ENCODE results near the gene LRRC38. TPM values are rescaled to one million over a fixed set of nuclear protein-coding genes. Genes with fewer than 3 reads are reported as not detected.
"Not testable (repeated sequence)": the region's sequence is repeated elsewhere in the genome, so short reads cannot be mapped to it uniquely, and the experiment has no call there.

LRRC38 gene, protein sequence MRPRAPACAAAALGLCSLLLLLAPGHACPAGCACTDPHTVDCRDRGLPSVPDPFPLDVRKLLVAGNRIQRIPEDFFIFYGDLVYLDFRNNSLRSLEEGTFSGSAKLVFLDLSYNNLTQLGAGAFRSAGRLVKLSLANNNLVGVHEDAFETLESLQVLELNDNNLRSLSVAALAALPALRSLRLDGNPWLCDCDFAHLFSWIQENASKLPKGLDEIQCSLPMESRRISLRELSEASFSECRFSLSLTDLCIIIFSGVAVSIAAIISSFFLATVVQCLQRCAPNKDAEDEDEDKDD
- not detected for total RNA-seq

DNA sequence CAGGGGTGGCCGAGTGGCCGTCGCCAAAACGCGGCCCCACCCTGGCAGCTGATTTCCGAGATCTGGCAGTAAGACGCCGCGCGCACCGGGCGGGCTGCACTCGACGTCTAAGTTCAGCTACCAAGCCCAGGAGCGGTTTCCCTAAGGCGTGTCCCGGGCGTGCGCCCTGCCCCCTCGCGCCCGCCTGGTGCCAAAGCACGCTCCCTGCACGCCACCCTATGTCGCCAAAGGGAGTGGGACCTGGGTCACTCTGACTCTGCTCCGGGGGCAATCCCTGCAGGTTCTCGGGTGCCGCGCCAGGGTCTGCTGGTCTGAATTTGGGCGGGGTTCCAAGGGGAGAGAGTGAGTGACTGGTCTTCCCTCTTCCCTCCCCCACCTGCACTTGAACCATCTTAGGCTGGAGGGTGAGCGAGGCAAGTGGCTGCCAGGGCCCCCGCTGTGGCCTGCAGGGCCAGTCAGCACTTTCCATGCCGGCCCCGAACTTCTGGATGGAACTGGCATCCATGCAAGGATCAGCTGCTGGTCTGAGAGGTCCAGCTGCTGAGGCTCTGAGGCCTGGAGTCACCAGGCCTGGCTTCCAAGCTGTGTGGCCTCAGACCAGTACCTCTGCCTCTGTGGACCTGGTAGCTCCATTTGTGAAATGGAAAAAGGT lies at the start of gene LRRC38:
TSS of gene LRRC38 (minus strand) at position 109 of the 652 bp plus-strand sequence. CDS start 410 bp downstream, outside the sequence.
- no peak for DNase-seq

DNA sequence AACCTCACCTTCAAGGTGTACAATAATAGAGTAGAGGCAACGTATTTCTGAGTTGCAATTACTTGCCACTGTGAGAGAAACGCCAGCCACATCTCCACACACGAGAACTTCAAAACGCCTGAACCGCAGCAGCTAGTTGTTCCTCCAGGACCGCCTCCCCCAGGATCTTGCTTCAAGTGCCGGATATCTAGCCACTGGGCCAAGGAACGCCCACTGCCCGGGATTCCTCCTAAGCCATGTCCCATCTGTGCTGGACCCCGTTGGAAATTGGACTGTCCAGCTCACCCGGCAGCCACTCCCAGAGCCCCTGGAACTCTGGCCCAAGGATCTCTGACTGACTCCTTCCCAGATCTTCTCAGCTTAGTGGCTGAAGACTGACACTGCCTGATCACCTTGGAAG lies 49.2 kb upstream of the LRRC38 start:
- not testable (repeated sequence) for DNase-seq

DNA sequence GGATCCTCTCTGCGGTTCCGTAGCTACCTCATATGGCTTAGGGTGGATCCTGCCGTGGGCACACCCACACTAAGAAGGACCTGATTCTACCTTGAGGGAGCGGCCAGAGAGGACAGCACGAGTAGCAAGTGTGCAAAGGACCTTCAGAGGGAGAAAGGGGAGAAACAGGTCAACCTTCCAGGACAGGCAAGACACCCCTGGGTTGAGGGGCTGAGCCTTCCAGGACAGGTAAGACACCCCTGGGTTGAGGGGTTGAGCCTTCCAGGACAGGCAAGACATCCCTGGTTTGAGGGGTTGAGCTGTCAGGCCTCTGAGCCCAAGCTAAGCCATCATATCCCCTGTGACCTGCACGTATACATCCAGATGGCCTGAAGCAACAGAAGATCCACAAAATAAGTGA lies 46.7 kb upstream of the LRRC38 start:
- no peak for DNase-seq

DNA sequence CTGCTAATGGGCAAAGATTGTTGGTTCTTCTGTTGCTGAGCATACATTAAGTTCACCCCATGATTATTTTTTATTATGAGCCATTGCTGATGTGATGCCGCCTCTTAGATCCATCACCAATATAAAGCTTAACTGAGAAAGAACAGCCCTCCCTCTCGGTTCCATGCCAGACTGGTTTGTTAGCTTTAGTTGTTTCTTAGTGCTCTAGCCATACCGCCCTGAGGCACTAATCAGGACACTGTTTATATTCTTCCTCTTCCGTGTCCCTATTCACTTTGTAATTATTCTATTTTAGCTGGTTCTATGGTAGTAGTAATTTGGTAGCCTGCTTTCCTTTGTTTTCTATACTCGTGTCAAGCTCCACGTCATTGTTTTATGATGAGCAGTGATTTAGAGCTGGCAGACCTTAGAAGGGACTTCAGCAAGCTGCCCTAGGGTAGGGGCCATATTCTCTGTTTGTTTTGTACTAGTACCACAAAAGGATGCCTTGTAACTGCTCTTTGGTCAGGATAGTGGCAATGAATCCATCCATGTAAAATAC lies 42.5 kb upstream of the LRRC38 start:
- DNase-seq, result no peak

DNA sequence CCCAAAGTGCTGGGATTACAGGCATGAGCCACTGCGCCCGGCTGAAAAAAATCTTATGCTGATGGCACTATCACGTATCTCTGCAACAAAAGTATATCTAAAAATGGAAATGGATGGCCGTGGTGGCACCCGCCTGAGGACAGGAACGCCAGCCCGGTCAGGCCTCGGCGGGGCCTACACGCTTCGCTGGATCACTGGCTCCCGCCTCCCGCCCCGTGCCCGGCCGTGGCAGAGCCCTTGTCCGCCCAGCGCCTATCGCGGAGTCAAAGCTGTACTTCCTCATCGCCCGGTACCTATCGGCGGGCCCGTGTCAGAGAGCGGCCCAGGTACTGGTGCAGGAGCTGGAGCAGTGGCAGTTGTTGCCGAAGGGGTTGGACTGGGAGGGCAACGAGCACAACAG lies 41.0 kb upstream of the LRRC38 start:
- DNase-seq, result no peak

DNA sequence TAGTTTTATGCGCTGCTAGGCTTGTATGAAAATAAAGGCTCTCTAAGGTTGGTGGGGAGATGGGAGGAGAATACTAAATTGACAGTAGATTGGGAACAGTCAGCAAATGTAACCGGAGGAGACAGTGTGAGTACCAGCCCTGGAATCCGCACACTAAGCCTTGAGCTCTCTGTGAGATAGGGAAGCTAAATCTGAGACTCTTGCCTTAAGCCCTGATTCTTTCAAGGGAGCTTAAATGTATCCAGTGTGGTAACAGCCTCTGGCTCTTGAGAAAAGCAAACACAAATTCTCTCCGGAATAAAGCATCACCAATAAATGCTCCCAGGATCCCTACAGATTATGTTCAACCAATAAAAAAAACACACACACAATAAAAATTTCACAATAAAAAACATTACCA lies 36.9 kb upstream of the LRRC38 start:
- no peak for DNase-seq

DNA sequence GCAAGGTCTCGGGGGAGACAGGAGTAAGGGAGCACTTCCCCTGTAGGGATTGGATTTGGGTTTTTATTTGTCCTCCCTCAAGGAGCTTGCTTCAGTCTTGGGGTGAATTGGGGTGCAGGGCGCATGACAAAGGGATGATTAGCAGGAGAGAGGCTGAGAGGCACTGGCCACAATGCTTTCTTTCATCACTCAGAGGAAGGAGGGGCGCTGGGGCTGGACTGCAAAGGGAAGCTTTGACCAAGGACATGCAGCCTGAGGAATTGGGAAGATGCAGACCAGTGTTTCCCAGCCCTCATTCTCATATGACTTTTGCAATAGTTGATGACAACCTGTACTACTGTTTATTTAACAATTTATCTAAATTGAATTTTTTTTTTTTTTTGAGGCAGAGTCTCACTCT lies 35.7 kb upstream of the LRRC38 start:
- no peak for DNase-seq

DNA sequence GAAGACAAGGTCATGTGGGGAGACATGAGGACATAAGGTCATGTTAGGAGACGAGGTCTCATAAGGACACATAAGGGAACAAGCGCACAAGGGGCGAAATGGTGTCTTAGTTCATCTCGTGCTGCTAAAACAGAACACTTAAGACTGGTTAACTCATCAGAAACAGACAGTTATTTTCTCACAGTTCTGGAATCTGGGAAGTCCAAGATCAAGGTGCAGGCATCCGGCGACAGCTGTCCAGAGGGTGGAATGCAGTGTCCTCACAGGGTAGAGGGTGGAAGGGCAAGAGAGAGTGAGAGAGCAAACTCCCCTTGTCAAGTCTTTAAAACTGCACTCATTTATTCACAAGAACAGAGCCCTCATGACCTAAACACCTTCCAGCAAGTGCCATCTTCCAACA lies 35.2 kb upstream of the LRRC38 start:
- no peak for DNase-seq

DNA sequence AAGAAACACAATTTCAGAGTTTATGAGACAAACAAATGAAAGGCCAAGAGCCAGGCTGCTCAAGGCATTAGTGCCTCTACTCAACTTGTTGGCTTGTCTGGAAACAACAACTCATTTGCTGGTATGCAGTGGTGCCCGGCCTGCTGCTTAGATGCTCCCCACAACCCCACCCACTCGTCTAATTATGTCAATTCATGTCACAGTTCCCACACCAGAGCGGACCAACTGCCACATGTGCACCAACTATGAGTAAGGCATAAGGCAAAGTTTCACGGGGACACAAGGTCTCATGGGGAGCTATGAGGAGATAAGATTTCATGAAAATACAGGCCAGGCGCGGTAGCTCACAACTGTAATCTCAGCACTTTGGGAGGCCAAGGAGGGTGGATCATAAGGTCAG lies 34.5 kb upstream of the LRRC38 start:
- no peak for DNase-seq

DNA sequence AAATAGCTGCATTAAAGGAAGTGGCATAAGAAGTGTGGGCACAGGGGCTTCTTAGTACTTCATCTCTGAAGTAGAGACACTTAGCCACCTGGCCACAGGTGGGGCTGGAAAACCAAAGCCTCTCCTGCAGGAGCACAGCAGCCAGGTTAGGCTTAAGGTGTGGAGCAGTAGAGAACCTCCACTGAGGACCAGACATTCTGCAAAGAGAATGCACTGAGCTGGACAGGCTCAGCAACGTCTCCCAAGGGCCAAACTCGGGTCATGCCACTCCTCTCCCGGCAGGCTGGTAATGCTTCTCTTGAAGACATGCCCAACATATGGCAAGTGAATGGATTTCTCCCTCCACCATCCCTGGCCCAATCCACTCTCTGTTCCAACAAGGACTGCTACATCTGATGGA lies 33.0 kb upstream of the LRRC38 start:
- DNase-seq, result no peak

DNA sequence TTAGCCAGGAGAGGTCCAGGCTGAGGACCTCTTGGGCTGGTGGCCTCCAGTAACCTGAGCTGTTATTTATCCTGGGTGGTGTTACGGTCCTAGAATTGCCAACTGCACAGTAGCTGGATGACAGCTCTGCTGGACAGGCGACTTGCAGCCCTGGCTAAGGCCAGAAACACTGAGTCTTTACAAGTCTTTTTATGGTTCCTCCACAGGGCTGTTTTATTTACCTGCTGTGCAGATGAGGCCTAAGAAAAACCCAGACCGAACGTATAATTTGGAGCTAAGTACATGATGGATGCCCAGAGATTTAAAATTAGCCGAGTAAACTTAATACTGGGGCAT lies 30.4 kb upstream of the LRRC38 start:
- DNase-seq, result no peak

DNA sequence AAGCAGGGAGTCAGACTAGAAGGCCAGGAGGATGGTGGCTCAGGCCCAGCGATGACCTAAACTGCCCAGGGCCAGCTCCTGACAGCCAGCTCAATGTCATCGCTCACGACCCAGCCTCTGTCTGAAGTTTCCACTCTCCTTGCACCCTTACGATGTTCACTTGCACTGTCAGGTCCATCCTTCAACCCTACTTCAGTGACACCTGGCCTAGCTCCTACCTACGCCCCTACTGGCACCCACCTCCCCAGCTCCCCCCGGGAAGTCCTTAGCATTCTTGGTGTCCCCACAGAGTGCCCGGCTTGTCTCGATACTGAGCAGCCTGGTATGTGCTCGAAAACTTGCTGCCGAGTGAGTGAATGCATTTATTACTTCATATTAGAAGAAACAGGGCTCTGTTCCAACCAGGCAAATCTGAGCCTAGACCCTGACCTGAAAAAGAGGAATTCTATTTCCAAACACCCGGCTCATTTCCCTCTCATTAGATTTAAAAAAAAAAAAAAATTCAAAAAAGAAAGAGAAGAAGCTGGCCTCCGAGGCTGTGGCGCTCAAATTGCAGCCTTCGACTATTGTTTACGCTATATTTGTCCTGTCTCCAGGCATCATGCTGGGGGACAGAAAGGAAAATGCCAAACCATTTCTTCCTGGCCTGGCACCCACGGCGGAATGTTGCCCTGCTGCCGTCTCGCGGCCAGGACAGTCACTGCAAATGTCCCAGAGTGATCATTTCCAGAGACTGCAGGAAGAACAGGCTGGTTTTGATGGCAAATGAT lies 29.8 kb upstream of the LRRC38 start:
- DNase-seq, result no peak

DNA sequence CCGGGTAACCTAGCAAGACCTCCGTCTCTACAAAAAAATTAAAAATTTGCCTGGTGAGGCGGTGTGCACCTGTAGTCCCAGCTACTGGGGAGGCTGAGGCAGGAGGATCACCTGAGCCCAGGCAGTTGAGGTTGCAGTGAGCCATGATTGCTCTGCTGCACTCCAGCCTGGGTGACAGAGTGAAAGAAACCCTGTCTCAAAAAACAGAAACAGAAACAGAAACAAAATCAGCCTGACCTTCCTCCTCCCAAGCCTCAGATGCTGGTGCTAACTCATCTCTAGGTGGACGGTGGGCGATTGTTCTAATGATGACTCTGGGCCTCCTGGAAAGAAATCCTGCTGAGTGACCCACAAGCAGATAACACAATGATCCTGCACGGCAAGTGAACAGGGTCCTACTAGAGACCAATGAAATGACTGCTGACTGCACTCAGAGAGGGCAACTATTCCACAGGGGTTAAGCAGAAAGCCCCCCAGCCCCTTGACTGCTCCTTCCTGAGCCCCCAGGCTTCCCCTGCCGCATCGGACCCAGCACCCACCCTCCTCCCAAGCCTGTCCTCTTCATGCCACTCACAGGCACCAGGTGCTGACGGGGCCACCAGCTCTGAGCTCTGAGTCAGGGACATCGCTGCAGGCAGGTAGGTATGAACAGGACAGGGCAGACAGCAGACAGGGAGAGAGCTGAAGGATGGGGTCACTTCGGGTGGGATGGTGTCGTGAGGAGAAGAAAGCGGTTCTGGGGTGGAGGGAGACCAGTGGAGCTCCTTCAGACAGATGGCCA lies 27.8 kb upstream of the LRRC38 start:
- no peak for DNase-seq

DNA sequence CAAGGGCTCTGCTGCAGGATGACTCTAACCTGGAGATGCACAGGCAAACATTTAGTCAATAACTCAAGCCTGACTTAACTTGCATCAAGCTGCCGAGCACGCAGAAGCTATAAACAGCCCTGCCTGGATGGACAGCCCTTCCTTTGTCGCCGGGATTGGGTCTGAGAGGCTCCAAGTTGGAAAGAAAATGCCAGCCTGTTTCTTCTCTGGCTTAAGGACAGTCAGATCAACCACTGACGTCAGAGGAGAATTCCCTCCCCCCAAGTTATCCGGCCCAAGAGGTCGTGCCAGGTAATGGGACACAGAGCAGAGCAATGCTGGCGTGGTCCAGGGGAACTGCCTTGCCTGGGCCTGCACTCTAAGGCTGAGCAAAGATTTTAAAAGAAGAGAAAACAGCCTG lies 27.1 kb upstream of the LRRC38 start:
- DNase-seq, result no peak

DNA sequence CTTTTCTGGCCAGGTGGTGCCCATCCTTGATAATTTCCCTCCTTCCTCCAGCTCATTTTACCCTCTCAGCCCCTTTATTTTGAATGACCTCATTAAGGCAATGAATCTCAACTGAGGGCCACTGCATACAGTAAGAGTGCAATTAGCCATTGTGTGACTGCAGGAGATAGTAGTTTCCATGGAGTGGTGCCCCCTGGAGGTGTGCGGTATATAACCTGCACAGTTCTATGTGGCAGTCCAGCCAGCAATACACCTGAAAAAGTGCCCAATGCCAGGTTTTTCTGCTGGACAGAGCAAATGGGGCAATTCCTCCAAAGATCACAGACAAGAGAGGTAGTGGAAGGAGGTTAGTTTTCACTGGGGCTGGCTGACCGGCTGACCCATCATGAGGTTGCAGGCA lies 25.9 kb upstream of the LRRC38 start:
- no peak for DNase-seq

DNA sequence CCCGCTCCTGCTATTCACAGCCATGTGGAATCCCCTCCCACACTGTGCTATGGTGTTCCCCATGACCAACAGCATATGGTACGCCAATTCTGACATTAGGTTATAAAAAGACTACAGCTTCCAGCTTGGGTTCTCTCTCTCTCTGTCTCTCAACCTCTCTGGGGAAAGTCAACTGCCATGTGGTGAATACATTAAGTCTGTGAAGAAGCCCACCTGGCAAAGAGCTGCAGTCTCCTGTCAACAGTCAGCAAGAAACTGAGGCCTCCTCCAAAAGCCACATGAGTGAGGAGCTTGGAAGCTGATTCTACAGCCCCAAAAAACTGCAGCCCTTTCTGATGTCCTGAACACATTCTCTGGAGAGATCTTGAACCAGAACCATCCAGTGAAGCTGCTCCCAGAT lies 25.0 kb upstream of the LRRC38 start:
- no peak for DNase-seq

DNA sequence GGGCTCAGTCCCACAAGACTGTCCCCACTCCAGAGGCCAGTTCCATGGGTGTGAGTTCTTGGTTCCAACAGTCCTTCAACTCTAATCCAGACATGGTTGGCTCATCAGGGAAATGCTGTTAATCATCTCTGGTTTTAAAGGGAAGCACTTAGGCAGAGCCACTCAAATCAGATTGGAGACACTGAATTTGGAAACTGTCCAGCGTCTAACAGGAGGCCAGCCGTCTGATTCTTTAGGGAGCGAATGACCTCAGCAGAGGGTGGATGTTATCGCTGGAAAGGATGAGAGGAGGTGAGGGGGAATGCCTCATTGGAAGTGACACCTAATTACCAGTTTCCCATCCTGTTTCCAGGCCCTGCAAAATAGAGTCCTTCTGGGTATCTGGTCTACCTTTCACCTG lies 22.8 kb upstream of the LRRC38 start:
- DNase-seq, result no peak

DNA sequence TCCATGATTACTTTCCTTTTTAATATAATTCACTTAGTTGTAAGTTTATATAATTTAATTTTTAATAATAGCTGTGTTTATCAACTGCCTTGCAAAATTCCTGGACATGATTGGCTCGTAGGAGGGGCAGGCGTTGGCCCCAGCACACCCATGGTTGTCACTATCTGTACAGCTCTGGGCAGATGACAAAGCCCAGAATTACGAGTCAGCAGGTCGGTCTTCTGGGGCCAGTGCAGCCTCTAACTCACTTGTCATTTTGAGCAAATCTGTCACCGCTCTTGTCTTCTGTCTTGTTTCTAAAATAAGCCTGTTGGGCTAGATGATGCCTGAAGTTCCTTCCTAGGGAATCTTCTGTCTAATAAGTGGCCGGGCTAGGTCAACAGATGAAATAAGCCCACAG lies 21.4 kb upstream of the LRRC38 start:
- DNase-seq, result no peak

DNA sequence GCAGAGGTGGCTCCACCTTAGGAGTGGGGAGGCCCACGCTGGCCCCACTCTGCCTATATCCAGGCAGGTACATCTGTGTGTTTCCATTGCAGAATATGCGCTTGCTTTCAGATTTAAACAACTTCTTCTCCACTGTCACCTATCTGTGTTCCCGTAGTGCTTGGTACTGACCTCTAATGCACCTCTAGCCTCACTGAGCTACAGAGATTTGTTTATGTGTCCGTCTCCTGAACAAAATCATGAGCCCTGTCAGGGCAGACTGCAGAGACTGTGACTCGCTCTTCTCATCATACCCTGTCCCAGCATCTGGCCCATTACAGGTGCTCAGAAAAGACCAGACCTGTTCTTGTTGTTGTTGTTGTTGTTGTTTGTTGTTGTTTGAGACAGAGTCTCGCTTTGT lies 14.5 kb upstream of the LRRC38 start:
- DNase-seq, result no peak

DNA sequence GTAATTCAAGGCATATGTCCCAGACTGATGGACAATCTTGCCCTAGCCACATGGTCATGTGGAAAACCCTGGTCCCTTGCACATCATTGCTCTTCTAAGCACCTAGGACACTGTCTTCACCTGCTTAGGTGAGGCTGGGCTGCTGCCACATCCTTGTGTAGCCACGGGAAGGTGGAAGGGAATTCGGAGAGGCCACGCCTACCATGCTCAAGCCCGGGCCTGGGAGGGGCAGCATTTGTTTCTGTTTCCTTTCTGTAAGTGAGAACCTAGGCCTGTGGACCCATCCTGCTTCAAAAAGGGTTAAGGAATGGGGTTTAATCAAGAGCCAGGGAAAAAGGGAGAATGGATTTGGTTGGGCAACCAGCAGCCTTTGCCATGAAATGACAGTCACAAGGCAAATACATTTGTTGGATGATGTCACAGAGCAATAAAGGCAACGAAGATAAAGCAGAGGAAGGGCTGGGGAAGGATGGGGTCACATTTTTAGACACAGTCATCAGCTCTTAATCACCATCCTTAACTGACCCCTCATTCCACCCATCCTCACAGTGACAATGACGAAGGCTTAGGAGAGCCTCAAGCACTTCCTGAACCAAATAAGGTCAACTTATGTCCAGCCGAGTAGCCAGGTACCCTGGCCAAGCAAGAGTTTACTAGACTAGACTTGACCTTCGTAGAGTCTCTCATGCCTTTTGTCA lies 10.1 kb upstream of the LRRC38 start:
- no peak for DNase-seq

DNA sequence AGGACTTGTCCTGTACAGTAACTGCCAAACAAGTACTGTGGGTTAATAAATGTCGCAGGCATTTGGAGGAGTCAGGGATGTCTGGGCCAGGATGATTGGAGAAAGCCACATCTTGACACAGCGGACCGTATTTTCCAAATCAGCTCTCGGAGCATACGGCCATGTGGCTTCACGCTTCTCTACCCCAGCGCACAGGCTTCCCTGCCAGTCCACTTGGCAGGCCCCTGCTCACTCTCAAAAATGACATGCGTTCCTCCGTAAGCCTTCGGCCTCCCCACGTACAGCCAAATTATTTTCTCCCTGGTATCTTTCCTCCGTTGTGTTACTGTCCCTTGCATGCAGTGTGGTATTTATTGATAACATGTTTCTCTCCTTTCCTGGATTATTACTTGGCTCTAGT lies 7.2 kb upstream of the LRRC38 start:
- DNase-seq, result no peak

DNA sequence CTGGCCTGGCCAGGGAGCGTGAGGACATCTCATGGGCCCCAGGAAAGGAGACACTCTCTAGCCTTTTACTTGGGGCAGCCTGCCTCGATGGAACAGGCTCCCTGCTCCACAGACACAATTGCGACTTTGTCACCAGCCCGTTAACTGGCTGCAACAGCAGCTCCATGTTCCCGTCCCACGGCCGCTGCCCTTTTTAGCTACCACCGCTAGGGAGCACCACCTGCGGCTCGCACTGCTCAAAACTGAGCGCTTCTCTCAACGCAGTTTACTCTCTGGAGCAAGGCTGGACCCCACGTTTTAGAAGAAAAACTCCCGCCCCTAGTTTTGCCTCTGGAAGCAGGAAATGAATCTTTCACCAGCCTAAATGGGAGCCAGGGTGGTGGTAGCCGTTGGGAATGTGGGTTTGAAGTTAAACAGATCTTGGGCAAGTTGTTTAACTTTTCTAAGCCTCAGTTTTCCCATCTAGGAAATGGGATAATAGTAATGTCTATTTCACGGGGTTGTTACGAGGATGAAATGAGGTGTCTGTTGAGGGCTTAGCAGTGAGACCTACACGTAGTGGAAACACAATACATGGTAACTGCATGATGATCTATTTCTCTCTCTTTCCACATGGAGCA lies 3.5 kb upstream of the LRRC38 start:
- no peak for DNase-seq

Data from effector CD4-positive, alpha-beta T cell (primary cell).